K562 (cell line): ENCODE data around the gene DNAH3. TPM values are rescaled to one million over a fixed set of nuclear protein-coding genes. Genes with fewer than 3 reads are reported as not detected.

Source experiments
- CEBPB ChIP-seq: fragments of 450-650 bp; IDR thresholded peaks from 2 replicates; pipeline ENCODE4 v1.6.1; 2016; ENCODE audit warnings: missing genetic modification characterization, missing compliant biosample characterization
- CHD1 ChIP-seq: fragments of 200-600 bp; sonication (generic); IDR thresholded peaks from one replicate; pipeline ENCODE4 v1.6.1; 2012; ENCODE audit warnings: mild to moderate bottlenecking, moderate library complexity, low read length, inconsistent platforms
- CREB1 ChIP-seq, 2 experiments: sonication (generic) in 1 of 2; formaldehyde crosslinking in 1 of 2; IDR thresholded peaks; 2 replicates each; pipeline versions ENCODE4 v1.6.1 to v1.8.0; 2012 to 2022; ENCODE audit warnings: inconsistent platforms in 1 of 2, mild to moderate bottlenecking in 1 of 2, missing genetic modification reagents in 1 of 2, moderate library complexity in 1 of 2
- GABPB1 ChIP-seq: sonication (generic); formaldehyde crosslinking; IDR thresholded peaks from 2 replicates; pipeline ENCODE4 v1.8.0; 2022; ENCODE audit warnings: mild to moderate bottlenecking, missing genetic modification reagents
- GTF2A2 ChIP-seq: IDR thresholded peaks from 2 replicates; pipeline ENCODE4 v1.6.1; 2016; ENCODE audit warnings: mild to moderate bottlenecking, missing genetic modification characterization, missing compliant biosample characterization
- HCFC1 ChIP-seq: IDR thresholded peaks from 2 replicates; pipeline ENCODE4 v1.6.1; 2012; ENCODE audit warnings: low read depth, low read length, improper control_type of control experiment
- HIVEP1 ChIP-seq: fragments of 250-450 bp; sonication (Bioruptor Pico); IDR thresholded peaks from 2 replicates; pipeline ENCODE4 v1.4.0; 2020; ENCODE audit warnings: mild to moderate bottlenecking
- HNRNPL ChIP-seq: fragments of 200-400 bp; formaldehyde crosslinking; IDR thresholded peaks from 2 replicates; pipeline ENCODE4 v1.6.1; 2017; ENCODE audit warnings: low read depth, mild to moderate bottlenecking, low read length
- KAT8 ChIP-seq: fragments of 450-650 bp; IDR thresholded peaks from 2 replicates; pipeline ENCODE4 v1.6.1; 2016; ENCODE audit warnings: low read depth, mild to moderate bottlenecking
- MAFG ChIP-seq: fragments of 450-650 bp; conservative IDR thresholded peaks from 2 replicates; pipeline ENCODE4 v1.6.1; 2016; ENCODE audit warnings: missing genetic modification characterization, missing compliant biosample characterization
- NFE2L1 ChIP-seq: fragments of 450-650 bp; IDR thresholded peaks from 2 replicates; pipeline ENCODE4 v1.6.1; 2016; ENCODE audit warnings: missing genetic modification characterization, low read depth, mild to moderate bottlenecking, missing compliant biosample characterization, moderate library complexity, borderline replicate concordance
- NR2C2 ChIP-seq, 2 experiments: fragments of 200-800 bp in 1 of 2; sonication (Bioruptor generic) in 1 of 2; sonication (generic) in 1 of 2; formaldehyde crosslinking in 1 of 2; IDR thresholded peaks; 2 replicates each; pipeline versions ENCODE4 v1.6.1 to v1.8.0; 2016 to 2022; ENCODE audit warnings: mild to moderate bottlenecking in 1 of 2, missing compliant biosample characterization in 1 of 2, missing genetic modification characterization in 1 of 2, missing genetic modification reagents in 1 of 2
- NR2F6 ChIP-seq: fragments of 450-650 bp; formaldehyde crosslinking; IDR thresholded peaks from 2 replicates; pipeline ENCODE4 v1.4.0; 2020; ENCODE audit warnings: mild to moderate bottlenecking
- PTBP1 ChIP-seq: fragments of 200-400 bp; formaldehyde crosslinking; IDR thresholded peaks from 2 replicates; pipeline ENCODE4 v1.6.1; 2017; ENCODE audit warnings: low read depth, low read length
- RBM15 ChIP-seq: fragments of 200-400 bp; formaldehyde crosslinking; IDR thresholded peaks from 2 replicates; pipeline ENCODE4 v1.6.1; 2018; ENCODE audit warnings: mild to moderate bottlenecking, low read length, moderate library complexity; ENCODE audit not compliant: insufficient read depth
- SREBF2 ChIP-seq: sonication (generic); formaldehyde crosslinking; IDR thresholded peaks from 2 replicates; pipeline ENCODE4 v1.4.0; 2020; ENCODE audit warnings: mild to moderate bottlenecking, missing genetic modification reagents
- ZNF140 ChIP-seq: fragments of 250-450 bp; sonication (Bioruptor Pico); IDR thresholded peaks from 2 replicates; pipeline ENCODE4 v1.8.0; 2021; ENCODE audit warnings: moderate library complexity, mild to moderate bottlenecking, inconsistent platforms
- ZNF24 ChIP-seq: fragments of 450-650 bp; IDR thresholded peaks from 2 replicates; pipeline ENCODE4 v1.6.1; 2016
- ZNF3 ChIP-seq: fragments of 250-450 bp; sonication (Bioruptor Pico); IDR thresholded peaks from 2 replicates; pipeline ENCODE4 v1.5.0; 2021; ENCODE audit warnings: mild to moderate bottlenecking, moderate library complexity
- ZNF695 ChIP-seq: fragments of 450-650 bp; formaldehyde crosslinking; IDR thresholded peaks from 2 replicates; pipeline ENCODE4 v1.4.0; 2020; ENCODE audit warnings: mild to moderate bottlenecking, moderate library complexity
- ZNF785 ChIP-seq: fragments of 250-450 bp; sonication (Bioruptor Pico); IDR thresholded peaks from 2 replicates; pipeline ENCODE4 v1.4.0; 2020; ENCODE audit warnings: mild to moderate bottlenecking
- polyA plus RNA-seq, 8 experiments: library from polyadenylated mRNA; depleted of rRNA in 4 of 8; stranded (reverse) in 5 of 8; unstranded in 3 of 8; fragments of >200 nt; fragmentation: Nextera tagmentation in 2 of 8; fragmentation: Illumina TruSeq in 1 of 8; extraction: Ambion mirVana in 2 of 8; extraction: Trizol in 1 of 8; gene quantifications; 2 replicates each; pipeline versions ENCODE4 v1.2.1 to v1.2.3, GENCODE V29; 2011 to 2014; ENCODE audit warnings: inconsistent platforms in 1 of 8, missing spikeins in 1 of 8
- total RNA-seq, 7 experiments: library from RNA; depleted of rRNA in 6 of 7; stranded (reverse); fragments of >200 nt in 6 of 7; fragmentation: Illumina TruSeq in 2 of 7; extraction: Trizol in 2 of 7; gene quantifications; 2 replicates each; pipeline versions ENCODE4 v1.2.1 to v1.2.3, GENCODE V29; 2011 to 2021; ENCODE audit warnings: low replicate concordance in 1 of 7
- TF ChIP-seq, protein P1 (sequence below): fragments of 450-650 bp; IDR thresholded peaks from 2 replicates; pipeline ENCODE4 v1.6.1; 2016; ENCODE audit warnings: antibody characterized with exemption
- TF ChIP-seq, protein P2 (sequence below): fragments of 250-450 bp; sonication (Bioruptor Pico); IDR thresholded peaks from 2 replicates; pipeline ENCODE4 v1.8.0; 2022; ENCODE audit warnings: inconsistent platforms
- TF ChIP-seq, protein P3 (sequence below): sonication (generic); formaldehyde crosslinking; IDR thresholded peaks from 2 replicates; pipeline ENCODE4 v1.8.0; 2022; ENCODE audit warnings: mild to moderate bottlenecking, missing genetic modification reagents
- TF ChIP-seq, protein P4 (sequence below): fragments of 250-450 bp; sonication (Bioruptor Pico); IDR thresholded peaks from 2 replicates; pipeline ENCODE4 v1.9.0; 2021; ENCODE audit warnings: mild to moderate bottlenecking

The DNAH3 gene
- total and polyA plus RNA-seq, 9 of the 15 experiments (the other 6 are each of a cell fraction or from before 2014, with no cell fraction given) = 0.32 to 0.84 (median 0.44) TPM

DNA sequence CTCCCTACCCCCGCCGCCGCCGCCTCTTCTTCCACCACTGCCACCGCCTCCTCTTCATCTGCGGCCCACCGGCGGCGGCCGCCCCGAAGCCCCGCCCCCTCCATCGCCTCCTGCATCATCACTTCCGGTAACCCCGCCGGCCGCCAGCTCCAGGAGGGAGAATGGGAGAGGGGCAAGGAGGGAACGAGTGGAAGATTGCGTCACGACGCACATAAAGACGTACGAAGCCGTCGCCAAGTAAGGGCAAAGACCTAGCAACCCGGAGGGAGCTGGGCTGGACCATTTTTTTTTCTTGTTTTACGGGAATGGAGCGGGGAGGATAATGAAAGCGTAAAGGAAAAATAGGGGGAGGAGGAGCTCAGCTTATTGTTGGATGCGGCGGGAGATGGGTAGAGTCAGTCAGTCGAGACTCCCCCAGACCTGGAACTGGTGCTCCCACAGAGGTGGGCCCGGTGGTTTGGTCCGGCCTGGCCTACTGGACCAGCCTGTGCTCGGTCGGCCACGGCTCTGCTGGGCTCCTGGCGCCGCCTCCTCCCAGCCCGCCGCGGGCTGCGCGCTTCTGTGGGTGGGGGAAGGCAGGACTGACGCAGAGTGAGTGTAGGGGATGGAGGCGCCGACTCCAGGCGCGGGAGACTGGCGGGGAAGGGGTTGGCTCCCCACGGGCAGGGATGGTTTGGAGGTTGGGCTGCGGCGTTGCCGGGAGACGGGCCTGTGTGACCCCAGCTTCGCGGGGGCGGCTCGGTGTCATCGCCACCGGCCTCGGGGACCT is 250.2 kb downstream of the DNAH3 start, which contains the start of the genes DCUN1D3 and LYRM1 (continued):
- TF ChIP-seq, protein P1, sequence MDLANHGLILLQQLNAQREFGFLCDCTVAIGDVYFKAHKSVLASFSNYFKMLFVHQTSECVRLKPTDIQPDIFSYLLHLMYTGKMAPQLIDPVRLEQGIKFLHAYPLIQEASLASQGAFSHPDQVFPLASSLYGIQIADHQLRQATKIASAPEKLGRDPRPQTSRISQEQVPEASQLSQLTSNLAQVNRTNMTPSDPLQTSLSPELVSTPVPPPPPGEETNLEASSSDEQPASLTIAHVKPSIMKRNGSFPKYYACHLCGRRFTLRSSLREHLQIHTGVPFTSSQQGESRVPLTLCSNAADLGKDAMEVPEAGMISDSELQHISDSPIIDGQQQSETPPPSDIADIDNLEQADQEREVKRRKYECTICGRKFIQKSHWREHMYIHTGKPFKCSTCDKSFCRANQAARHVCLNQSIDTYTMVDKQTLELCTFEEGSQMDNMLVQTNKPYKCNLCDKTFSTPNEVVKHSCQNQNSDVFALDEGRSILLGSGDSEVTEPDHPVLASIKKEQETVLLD = peak; percentile 97
- peak; percentile 97 for TF ChIP-seq CEBPB (tag)
- no peak for TF ChIP-seq NFE2L1 (tag)
- TF ChIP-seq MAFG = no peak
- peak; percentile 74 for TF ChIP-seq CHD1
- no peak for TF ChIP-seq ZNF695 (CRISPR knock-in tag)
- TF ChIP-seq HIVEP1 (CRISPR knock-in tag) = no peak
- TF ChIP-seq KAT8 = no peak
- no peak for TF ChIP-seq PTBP1
- TF ChIP-seq, protein P2, sequence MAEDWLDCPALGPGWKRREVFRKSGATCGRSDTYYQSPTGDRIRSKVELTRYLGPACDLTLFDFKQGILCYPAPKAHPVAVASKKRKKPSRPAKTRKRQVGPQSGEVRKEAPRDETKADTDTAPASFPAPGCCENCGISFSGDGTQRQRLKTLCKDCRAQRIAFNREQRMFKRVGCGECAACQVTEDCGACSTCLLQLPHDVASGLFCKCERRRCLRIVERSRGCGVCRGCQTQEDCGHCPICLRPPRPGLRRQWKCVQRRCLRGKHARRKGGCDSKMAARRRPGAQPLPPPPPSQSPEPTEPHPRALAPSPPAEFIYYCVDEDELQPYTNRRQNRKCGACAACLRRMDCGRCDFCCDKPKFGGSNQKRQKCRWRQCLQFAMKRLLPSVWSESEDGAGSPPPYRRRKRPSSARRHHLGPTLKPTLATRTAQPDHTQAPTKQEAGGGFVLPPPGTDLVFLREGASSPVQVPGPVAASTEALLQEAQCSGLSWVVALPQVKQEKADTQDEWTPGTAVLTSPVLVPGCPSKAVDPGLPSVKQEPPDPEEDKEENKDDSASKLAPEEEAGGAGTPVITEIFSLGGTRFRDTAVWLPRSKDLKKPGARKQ (CRISPR knock-in tag) = no peak
- TF ChIP-seq CREB1 (IDR thresholded peaks at IDR 0.05) = peak; percentile 94
- peak; percentile 87 for TF ChIP-seq CREB1 (CRISPR knock-in tag; IDR thresholded peaks at IDR 0.05)
- TF ChIP-seq SREBF2 (CRISPR knock-in tag) = no peak
- TF ChIP-seq ZNF3 (CRISPR knock-in tag) = no peak
- TF ChIP-seq NR2C2 (CRISPR knock-in tag; IDR thresholded peaks at IDR 0.05) = no peak
- peak; percentile 91 for TF ChIP-seq NR2C2 (tag; IDR thresholded peaks at IDR 0.05)
- TF ChIP-seq, protein P3, sequence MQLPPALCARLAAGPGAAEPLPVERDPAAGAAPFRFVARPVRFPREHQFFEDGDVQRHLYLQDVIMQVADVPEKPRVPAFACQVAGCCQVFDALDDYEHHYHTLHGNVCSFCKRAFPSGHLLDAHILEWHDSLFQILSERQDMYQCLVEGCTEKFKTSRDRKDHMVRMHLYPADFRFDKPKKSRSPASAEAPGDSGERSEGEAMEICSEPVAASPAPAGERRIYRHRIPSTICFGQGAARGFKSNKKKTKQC (CRISPR knock-in tag) = no peak
- no peak for TF ChIP-seq NR2F6 (CRISPR knock-in tag)
- TF ChIP-seq GABPB1 (CRISPR knock-in tag) = peak; percentile 80
- TF ChIP-seq, protein P4, sequence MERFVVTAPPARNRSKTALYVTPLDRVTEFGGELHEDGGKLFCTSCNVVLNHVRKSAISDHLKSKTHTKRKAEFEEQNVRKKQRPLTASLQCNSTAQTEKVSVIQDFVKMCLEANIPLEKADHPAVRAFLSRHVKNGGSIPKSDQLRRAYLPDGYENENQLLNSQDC (CRISPR knock-in tag) = no peak; the same call in 1 of the 2 replicates
- TF ChIP-seq ZNF140 (CRISPR knock-in tag) = no peak
- TF ChIP-seq HNRNPL = no peak
- no peak for TF ChIP-seq ZNF785 (CRISPR knock-in tag)
- peak; percentile 73 for TF ChIP-seq HCFC1
- 0 out of 2 replicates have a peak, but pooled peaks have one; percentile 8 for TF ChIP-seq ZNF24
- TF ChIP-seq RBM15 = no peak
- no peak for TF ChIP-seq GTF2A2 (tag)
